H1 (cell line): ENCODE data around the gene SGCG. TPM values are rescaled to one million over a fixed set of nuclear protein-coding genes. Genes with fewer than 3 reads are reported as not detected.

ENCODE experiments used
- CTCF ChIA-PET: fragments of 300-600 bp; sonication (Branson Sonifier 250); formaldehyde crosslinking; loops from one replicate; lab custom pipeline; 2021; ENCODE audit not compliant: partially characterized antibody; lab: Charles Lee
- POLR2A ChIA-PET: fragments of 300-600 bp; sonication (Branson Sonifier 250); formaldehyde crosslinking; loops from one replicate; lab custom pipeline; 2021; ENCODE audit warnings: inconsistent platforms; ENCODE audit not compliant: partially characterized antibody; lab: Charles Lee
- DNase-seq, 2 experiments: peaks; one replicate each; pipeline versions ENCODE4 v3.0.0 to v3.0.0-alpha.2; 2010 to 2022; ENCODE audit warnings: low spot score in 2 of 2, low read depth in 1 of 2, mixed read lengths in 1 of 2
- FAIRE-seq: peaks from 2 replicates; lab custom pipeline; 2011; peaks lifted over from hg19 to GRCh38; lab: Jason Lieb, UNC
- H2AFZ ChIP-seq: 2 replicates; pipeline ENCODE4 v1.8.1; 2012; ENCODE audit warnings: low read length, inconsistent platforms
- H2AK5ac ChIP-seq: 2 replicates; pipeline ENCODE4 v1.6.1; 2013; ENCODE audit warnings: low read depth, low read length
- H2BK120ac ChIP-seq: replicated peaks from 2 replicates; pipeline ENCODE3; 2013; ENCODE audit warnings: low read depth, low read length, inconsistent platforms
- H2BK12ac ChIP-seq: 2 replicates; pipeline ENCODE4 v1.6.1; 2013; ENCODE audit warnings: low read depth, low read length
- H2BK15ac ChIP-seq: 2 replicates; pipeline ENCODE4 v1.6.1; 2013; ENCODE audit warnings: low read length
- H2BK20ac ChIP-seq: 2 replicates; pipeline ENCODE4 v1.6.1; 2013; ENCODE audit warnings: low read length
- H2BK5ac ChIP-seq: 2 replicates; pipeline ENCODE4 v1.6.1; 2013; ENCODE audit warnings: low read depth, low read length
- H3K14ac ChIP-seq: 2 replicates; pipeline ENCODE4 v1.6.1; 2013; ENCODE audit warnings: inconsistent platforms; ENCODE audit not compliant: insufficient read length
- H3K18ac ChIP-seq: 2 replicates; pipeline ENCODE4 v1.6.1; 2013; ENCODE audit warnings: low read length; ENCODE audit errors: extremely low read depth
- H3K23ac ChIP-seq: 2 replicates; pipeline ENCODE4 v1.6.1; 2013; ENCODE audit warnings: inconsistent platforms; ENCODE audit not compliant: insufficient read length
- H3K23me2 ChIP-seq: 2 replicates; pipeline ENCODE4 v1.6.1; 2013; ENCODE audit warnings: low read depth, low read length
- H3K27ac ChIP-seq: 2 replicates; pipeline ENCODE4 v1.6.1; 2011; ENCODE audit warnings: low read depth, low read length, inconsistent platforms
- H3K27me3 ChIP-seq, 4 experiments: replicated peaks in 1 of 4; 1 replicate in 1 of 4; 2 replicates in 3 of 4; pipeline versions ENCODE4 v1.6.1 to v1.8.1; 2011 to 2013; ENCODE audit warnings: low read length in 3 of 4, mild to moderate bottlenecking in 3 of 4, inconsistent platforms in 2 of 4, mixed read lengths in 2 of 4, moderate library complexity in 1 of 4; ENCODE audit not compliant: control insufficient read depth in 3 of 4, insufficient read depth in 3 of 4; ENCODE audit errors: extremely low read depth in 1 of 4
- H3K36me3 ChIP-seq, 4 experiments: 2 replicates each; pipeline versions ENCODE4 v1.6.1 to v1.8.1; 2011 to 2013; ENCODE audit warnings: mild to moderate bottlenecking in 4 of 4, low read length in 3 of 4, moderate library complexity in 2 of 4, control low read depth in 1 of 4, inconsistent platforms in 1 of 4; ENCODE audit not compliant: insufficient read depth in 4 of 4, control insufficient read depth in 2 of 4
- H3K4ac ChIP-seq: replicated peaks from 2 replicates; pipeline ENCODE3; 2013; ENCODE audit warnings: low read length, low read depth, mixed read lengths, inconsistent platforms; ENCODE audit not compliant: insufficient read length
- H3K4me1 ChIP-seq, 4 experiments: replicated peaks in 1 of 4; 1 replicate in 1 of 4; 2 replicates in 3 of 4; pipeline versions ENCODE4 v1.6.1 to v1.8.1; 2011 to 2013; ENCODE audit warnings: low read length in 3 of 4, inconsistent platforms in 2 of 4, mixed read lengths in 1 of 4; ENCODE audit not compliant: insufficient read depth in 4 of 4, control insufficient read depth in 3 of 4
- H3K4me2 ChIP-seq, 2 experiments: 2 replicates each; pipeline versions ENCODE4 v1.6.1 to v1.8.1; 2011 to 2013; ENCODE audit warnings: low read depth in 2 of 2, low read length in 2 of 2, control low read depth in 1 of 2, inconsistent platforms in 1 of 2, mild to moderate bottlenecking in 1 of 2; ENCODE audit not compliant: insufficient read depth in 1 of 2
- H3K4me3 ChIP-seq, 4 experiments: fragments of 200-600, 300-600 bp in 1 of 4; sonication (generic), shearing (Covaris generic), sonication (Bioruptor Twin) in 1 of 4; 2 replicates each; pipeline versions ENCODE4 v1.5.1 to v1.8.1; 2011 to 2016; ENCODE audit warnings: low read length in 4 of 4, low read depth in 3 of 4, control low read depth in 2 of 4, inconsistent platforms in 2 of 4, mild to moderate bottlenecking in 2 of 4, mixed read lengths in 1 of 4, moderate library complexity in 1 of 4; ENCODE audit not compliant: insufficient read depth in 2 of 4; ENCODE audit errors: extremely low read depth in 1 of 4
- H3K56ac ChIP-seq: replicated peaks from 2 replicates; pipeline ENCODE3; 2013; ENCODE audit warnings: low read depth, mild to moderate bottlenecking, mixed read lengths, low read length, inconsistent platforms; ENCODE audit not compliant: insufficient read length
- H3K79me1 ChIP-seq: 2 replicates; pipeline ENCODE4 v1.6.1; 2013; ENCODE audit warnings: low read depth, low read length, control low read depth
- H3K79me2 ChIP-seq, 2 experiments: 2 replicates each; pipeline versions ENCODE4 v1.6.1 to v1.8.1; 2012 to 2013; ENCODE audit warnings: low read length in 2 of 2, mild to moderate bottlenecking in 2 of 2, inconsistent platforms in 1 of 2; ENCODE audit not compliant: insufficient read depth in 2 of 2, control insufficient read depth in 1 of 2
- H3K9ac ChIP-seq, 4 experiments: replicated peaks in 1 of 4; 1 replicate in 1 of 4; 2 replicates in 3 of 4; pipeline versions ENCODE4 v1.6.1 to v1.8.1; 2011 to 2013; ENCODE audit warnings: low read depth in 3 of 4, low read length in 3 of 4, control low read depth in 2 of 4, mild to moderate bottlenecking in 2 of 4, moderate library complexity in 2 of 4, inconsistent platforms in 1 of 4; ENCODE audit errors: extremely low read depth in 1 of 4
- H3K9me3 ChIP-seq, 2 experiments: 2 replicates each; pipeline versions ENCODE4 v1.6.1 to v1.8.1; 2012 to 2013; ENCODE audit warnings: mild to moderate bottlenecking in 2 of 2, moderate library complexity in 2 of 2, control low read depth in 1 of 2, inconsistent platforms in 1 of 2, low read depth in 1 of 2, low read length in 1 of 2, mixed read lengths in 1 of 2; ENCODE audit not compliant: insufficient read depth in 2 of 2
- H4K20me1 ChIP-seq, 2 experiments: replicated peaks in 1 of 2; 2 replicates each; pipeline versions ENCODE3 to v1.8.1; 2011 to 2013; ENCODE audit warnings: inconsistent platforms in 2 of 2, low read length in 2 of 2, mild to moderate bottlenecking in 1 of 2; ENCODE audit not compliant: insufficient read depth in 2 of 2, control insufficient read depth in 1 of 2
- H4K5ac ChIP-seq: 2 replicates; pipeline ENCODE4 v1.6.1; 2013; ENCODE audit warnings: low read length, low read depth, mixed read lengths, inconsistent platforms; ENCODE audit not compliant: insufficient read length
- H4K8ac ChIP-seq: 2 replicates; pipeline ENCODE4 v1.8.0; 2013; ENCODE audit warnings: mild to moderate bottlenecking, moderate library complexity, low read length, inconsistent platforms; ENCODE audit not compliant: insufficient read depth; ENCODE audit errors: extremely low read depth
- H4K91ac ChIP-seq: replicated peaks from 2 replicates; pipeline ENCODE3; 2013; ENCODE audit warnings: low read length, mixed read lengths, inconsistent platforms; ENCODE audit not compliant: insufficient read length
- CBX5 ChIP-seq: fragments of 300-800, 300-1000 bp; sonication (generic); IDR thresholded peaks from 2 replicates; pipeline ENCODE4 v1.7.1; 2016; ENCODE audit warnings: antibody characterized with exemption, low read length, low read depth
- CTBP2 ChIP-seq: IDR thresholded peaks from 2 replicates; pipeline ENCODE4 v1.7.0; 2011; ENCODE audit warnings: borderline replicate concordance, mild to moderate bottlenecking, moderate library complexity, mixed read lengths, low read length; ENCODE audit not compliant: insufficient read depth, insufficient read length
- EZH2 ChIP-seq: fragments of 200-600 bp; sonication (generic); IDR thresholded peaks from 2 replicates; pipeline ENCODE4 v1.7.1; 2012; ENCODE audit warnings: low read depth, mild to moderate bottlenecking, moderate library complexity, low read length, inconsistent platforms; ENCODE audit not compliant: severe bottlenecking
- HDAC2 ChIP-seq, 2 experiments: fragments of 300-600 bp in 1 of 2; sonication (generic) in 1 of 2; IDR thresholded peaks; 2 replicates each; pipeline ENCODE4 v1.6.1; 2011 to 2012; ENCODE audit warnings: low read depth in 2 of 2, low read length in 2 of 2, mild to moderate bottlenecking in 2 of 2, moderate library complexity in 2 of 2, borderline replicate concordance in 1 of 2, inconsistent platforms in 1 of 2
- MAFK ChIP-seq: IDR thresholded peaks from 2 replicates; pipeline ENCODE4 v1.6.1; 2012; ENCODE audit warnings: low read depth, mild to moderate bottlenecking, improper control_type of control experiment, low read length
- MAX ChIP-seq: IDR thresholded peaks from 2 replicates; pipeline ENCODE4 v1.6.1; 2012; ENCODE audit warnings: inconsistent platforms
- PHF8 ChIP-seq: fragments of 200-600 bp; sonication (generic); conservative IDR thresholded peaks from 2 replicates; pipeline ENCODE4 v1.7.1; 2012; ENCODE audit warnings: low read depth, mild to moderate bottlenecking, inconsistent platforms, low read length, moderate library complexity
- POU5F1 ChIP-seq: IDR thresholded peaks from 2 replicates; pipeline ENCODE4 v1.6.1; 2011; ENCODE audit warnings: low read depth, mild to moderate bottlenecking, low read length, moderate library complexity
- RNF2 ChIP-seq: fragments of 200-900, 300-1000 bp; sonication (generic); IDR thresholded peaks from 2 replicates; pipeline ENCODE4 v1.7.1; 2016; ENCODE audit warnings: borderline replicate concordance, low read depth, mild to moderate bottlenecking, antibody characterized with exemption, low read length; ENCODE audit not compliant: poor library complexity, severe bottlenecking; ENCODE audit errors: missing control alignments
- SAP30 ChIP-seq: fragments of 300-600 bp; sonication (generic); IDR thresholded peaks from 2 replicates; pipeline ENCODE4 v1.7.1; 2012; ENCODE audit warnings: low read length, moderate library complexity, mild to moderate bottlenecking, inconsistent platforms; ENCODE audit not compliant: insufficient read depth, insufficient replicate concordance
- SP2 ChIP-seq: IDR thresholded peaks from 2 replicates; pipeline ENCODE4 v1.6.1; 2012; ENCODE audit warnings: mild to moderate bottlenecking, low read length, inconsistent platforms
- SUZ12 ChIP-seq: fragments of 200-600 bp; sonication (generic); IDR thresholded peaks from 2 replicates; pipeline ENCODE4 v1.6.1; 2012; ENCODE audit warnings: mild to moderate bottlenecking, inconsistent platforms, low read length, moderate library complexity, mixed read lengths
- ZNF274 ChIP-seq: IDR thresholded peaks from 2 replicates; pipeline ENCODE4 v1.7.0; 2012; ENCODE audit warnings: low read length, borderline replicate concordance; ENCODE audit errors: extremely low read depth
- WGBS, 2 experiments: shearing (Covaris generic) in 1 of 2; methylation state at CpG; one replicate each; pipeline versions ENCODE4 v1.1.6 to v1.1.7; 2013 to 2015; ENCODE audit warnings: low lambda C conversion rate in 2 of 2, mixed read lengths in 2 of 2, inconsistent platforms in 1 of 2, low coverage in 1 of 2, missing lambda C conversion rate in 1 of 2; ENCODE audit not compliant: insufficient replicate concordance in 2 of 2, insufficient coverage in 1 of 2, insufficient read length in 1 of 2; ENCODE audit errors: extremely low coverage in 1 of 2, missing lambda C conversion rate in 1 of 2; 5-methylcytosine and 5-hydroxymethylcytosine counted together
- polyA plus RNA-seq, 7 experiments: library from polyadenylated mRNA; depleted of rRNA in 3 of 7; stranded (reverse) in 5 of 7; unstranded in 2 of 7; fragments of >200 nt in 5 of 7; fragments of 200-250 nt in 2 of 7; gene quantifications; 1 replicate in 5 of 7; 2 replicates in 1 of 7; 4 replicates in 1 of 7; pipeline versions ENCODE4 v1.2.1 to v1.2.3, GENCODE V29; 2011 to 2013; ENCODE audit warnings: missing spikeins in 2 of 7, mixed read lengths in 2 of 7
- total RNA-seq: library from RNA; stranded (reverse); fragmentation: NEBNext Ultra II Directional; extraction: Animal tissue kit (Norgen Biotek cat#: 25700); gene quantifications from 2 replicates; pipeline ENCODE4 v1.2.1, GENCODE V29; 2021

The SGCG gene
- total and polyA plus RNA-seq, 2 of the 8 experiments (the other 6 are each of a cell fraction or from before 2014, with no cell fraction given) = 0.05 TPM; not detected in 1

GRCh38 chr13:23271331-23271730 lies 90.6 kb downstream of the SGCG start:
- H3K23ac ChIP-seq = no peak overlapping the region
- no peak overlapping the region for H3K14ac ChIP-seq
- H4K91ac ChIP-seq = no peak overlapping the region
- no peak overlapping the region for H4K8ac ChIP-seq
- no peak overlapping the region for H2BK15ac ChIP-seq
- H3K4me3 ChIP-seq = no peak overlapping the region
- CTCF ChIA-PET = no interaction called here
- H3K9ac ChIP-seq = no peak overlapping the region
- H4K20me1 ChIP-seq = no peaks in the 10 kb centered on the region
- no peak overlapping the region for H2AFZ ChIP-seq
- H2BK20ac ChIP-seq = no peak overlapping the region
- no peaks in the 10 kb centered on the region for H3K79me2 ChIP-seq
- H2BK120ac ChIP-seq = no peak overlapping the region
- no peak for FAIRE-seq
- H3K56ac ChIP-seq = no peak overlapping the region
- H3K23me2 ChIP-seq = no peaks in the 10 kb centered on the region
- H3K9me3 ChIP-seq = no peaks in the 10 kb centered on the region
- POLR2A ChIA-PET = no interaction called here
- no peaks in the 10 kb centered on the region for H3K4me1 ChIP-seq
- WGBS, 2 experiments = 92% methylated on average over 3 of the region's 3 CpGs; no CpG with 5 or more reads in 1 of the 2 experiments
- no peak overlapping the region for H3K18ac ChIP-seq
- no peak overlapping the region for H2AK5ac ChIP-seq
- H3K4ac ChIP-seq = no peak overlapping the region
- H3K27ac ChIP-seq = no peak overlapping the region
- no peak overlapping the region for H2BK5ac ChIP-seq
- peaks cover 0 to 2% (median 0%) of the 10 kb centered on the region in 4 experiments; a peak in 1 of 7 replicates for H3K27me3 ChIP-seq
- H3K79me1 ChIP-seq = no peaks in the 10 kb centered on the region
- no peaks in the 10 kb centered on the region for H3K36me3 ChIP-seq
- no peak for DNase-seq
- no peak overlapping the region for H2BK12ac ChIP-seq
- H4K5ac ChIP-seq = no peak overlapping the region
- no peak overlapping the region for H3K4me2 ChIP-seq
- TF ChIP-seq MAFK (no peak), EZH2 (no peak), SUZ12 (no peak), SP2 (no peak), CTBP2 (no peak), PHF8 (no peak), CBX5 (no peak), RNF2 (no peak), POU5F1 (no peak), ZNF274 (no peak), SAP30 (no peak), MAX (no peak), HDAC2 (IDR thresholded peaks at IDR 0.05; ENCODE audit: borderline replicate concordance in 1 of 2, low read depth in 2 of 2, low read length in 2 of 2) (no peak)
